ENCODE measurements around the gene ANKRD44. TPM values are rescaled to one million over a fixed set of nuclear protein-coding genes. Genes with fewer than 3 reads are reported as not detected.

ANKRD44 gene
- total and polyA plus RNA-seq, 7 donors: 0.35 to 9.3 (median 1.7) TPM

- Histone ChIP-seq H3K4me1 (peaks cover 19% of the 10 kb centered on the region), H3K9me3 (no peaks in the 10 kb centered on the region), H3K27ac (no peak overlapping the region), H3K27me3 (ENCODE audit: insufficient read depth in 3 of 3, low read length in 2 of 3) (no peaks in the 10 kb centered on the region), H3K4me3 (no peak overlapping the region), H3K36me3 (ENCODE audit: insufficient read depth in 1 of 2, low read depth in 1 of 2) (no peaks in the 10 kb centered on the region)
- TF ChIP-seq CTCF (IDR thresholded peaks at IDR 0.05): no peak
- DNase-seq (no peak), ATAC-seq (no peak)
- 91 to 97% (median 95%) methylated on average over 5 of the region's 5 CpGs for WGBS, 3 donors
- intact Hi-C loops (cut with DNase I): loop anchor here in 1 of 2 donors (5.0 kb wide), 1 partner anchor 58 kb away; the partner anchor contains the start of gene PGAP1
Measured at GRCh38 chr2:196984903-196985302, 325.7 kb downstream of the ANKRD44 start.

GRCh38 chr2:196983934-196984333, 326.6 kb downstream of the ANKRD44 start:
- Histone ChIP-seq H3K27me3 (ENCODE audit: insufficient read depth in 3 of 3, low read length in 2 of 3) (no peaks in the 10 kb centered on the region), H3K27ac (no peak overlapping the region), H3K36me3 (ENCODE audit: insufficient read depth in 1 of 2, low read depth in 1 of 2) (no peaks in the 10 kb centered on the region), H3K4me3 (no peak overlapping the region), H3K9me3 (no peaks in the 10 kb centered on the region), H3K4me1 (peaks cover 19% of the 10 kb centered on the region)
- ATAC-seq (no peak), DNase-seq (no peak)
- TF ChIP-seq CTCF (IDR thresholded peaks at IDR 0.05): no peak
- 79 to 86% (median 82%) methylated on average over 3 of the region's 3 CpGs for WGBS, 3 donors
- intact Hi-C loops (cut with DNase I): no loop called here

- DNase-seq (no peak), ATAC-seq (no peak)
- Histone ChIP-seq H3K27ac (no peak overlapping the region), H3K27me3 (ENCODE audit: insufficient read depth in 3 of 3, low read length in 2 of 3) (no peaks in the 10 kb centered on the region), H3K4me3 (no peak overlapping the region), H3K4me1 (no peaks in the 10 kb centered on the region), H3K9me3 (no peaks in the 10 kb centered on the region), H3K36me3 (ENCODE audit: insufficient read depth in 1 of 2, low read depth in 1 of 2) (no peaks in the 10 kb centered on the region)
- intact Hi-C loops (cut with DNase I): no loop called here
- WGBS, 3 donors: 41 to 51% (median 50%) methylated on average over 3 of the region's 3 CpGs
- no peak for TF ChIP-seq CTCF (IDR thresholded peaks at IDR 0.05)
Measured at GRCh38 chr2:196980473-196980872, 330.1 kb downstream of the ANKRD44 start.

- Histone ChIP-seq H3K36me3 (ENCODE audit: insufficient read depth in 1 of 2, low read depth in 1 of 2) (no peaks in the 10 kb centered on the region), H3K4me1 (no peaks in the 10 kb centered on the region), H3K9me3 (no peaks in the 10 kb centered on the region), H3K4me3 (no peak overlapping the region), H3K27ac (no peak overlapping the region), H3K27me3 (ENCODE audit: insufficient read depth in 3 of 3, low read length in 2 of 3) (no peaks in the 10 kb centered on the region)
- TF ChIP-seq CTCF (IDR thresholded peaks at IDR 0.05): no peak
- DNase-seq: no peak
- WGBS, 3 donors: 71 to 82% (median 72%) methylated on average over 1 of the region's 1 CpG
- intact Hi-C loops (cut with DNase I): no loop called here
- ATAC-seq: no peak
Measured at GRCh38 chr2:196980001-196980400, 330.6 kb downstream of the ANKRD44 start.

GRCh38 chr2:196977507-196977906, 333.1 kb downstream of the ANKRD44 start:
- ATAC-seq (no peak), DNase-seq (no peak)
- H3K9me3 ChIP-seq: no peaks in the 10 kb centered on the region
- H3K27me3 ChIP-seq (ENCODE audit: insufficient read depth in 3 of 3, low read length in 2 of 3): no peaks in the 10 kb centered on the region
- H3K4me3 ChIP-seq: no peak overlapping the region
- no peak overlapping the region for H3K27ac ChIP-seq
- no peak for TF ChIP-seq CTCF (IDR thresholded peaks at IDR 0.05)
- H3K36me3 ChIP-seq (ENCODE audit: insufficient read depth in 1 of 2, low read depth in 1 of 2): no peaks in the 10 kb centered on the region
- no peaks in the 10 kb centered on the region for H3K4me1 ChIP-seq
- intact Hi-C loops (cut with DNase I): no loop called here
- 72 to 78% (median 74%) methylated on average over 2 of the region's 2 CpGs for WGBS, 3 donors
